C4-2B (cell line): Measurements from ENCODE around the gene CD34.

ENCODE experiments used
- CTCF ChIP-seq: fragments of 450-650 bp; conservative IDR thresholded peaks from 2 replicates; pipeline ENCODE4 v1.5.1; 2017; ENCODE audit warnings: mild to moderate bottlenecking
- ZFX ChIP-seq: fragments of 450-650 bp; IDR thresholded peaks from 2 replicates; pipeline ENCODE4 v1.6.1; 2017

GRCh38 chr1:207848234-207848633 is 62.7 kb downstream of the CD34 start:
- TF ChIP-seq CTCF, result no peak
- no peak for TF ChIP-seq ZFX
